ENCODE measurements around the gene MYO18B.

Gene MYO18B

GRCh38 chr22:25876871-25877270 lies 134.9 kb downstream of the MYO18B start:
- in situ Hi-C loops (cut with HindIII; ENCODE audit: low sequenced_read_pairs): no loop called here
- no peak overlapping the region for H3K4me3 ChIP-seq (ENCODE audit: low read depth, low read length)
- no peak for DNase-seq (ENCODE audit: low read depth)
- no peak for TF ChIP-seq CTCF (IDR thresholded peaks at IDR 0.05; ENCODE audit: low read depth, low read length, missing control alignments)

GRCh38 chr22:25878933-25879332 lies 136.9 kb downstream of the MYO18B start:
- no peak for TF ChIP-seq CTCF (IDR thresholded peaks at IDR 0.05; ENCODE audit: low read depth, low read length, missing control alignments)
- in situ Hi-C loops (cut with HindIII; ENCODE audit: low sequenced_read_pairs): no loop called here
- no peak for DNase-seq (ENCODE audit: low read depth)
- H3K4me3 ChIP-seq (ENCODE audit: low read depth, low read length): no peak overlapping the region

GRCh38 chr22:25880524-25880923 lies 138.5 kb downstream of the MYO18B start:
- DNase-seq (ENCODE audit: low read depth): no peak
- TF ChIP-seq CTCF (IDR thresholded peaks at IDR 0.05; ENCODE audit: low read depth, low read length, missing control alignments): no peak
- in situ Hi-C loops (cut with HindIII; ENCODE audit: low sequenced_read_pairs): no loop called here
- no peak overlapping the region for H3K4me3 ChIP-seq (ENCODE audit: low read depth, low read length)

GRCh38 chr22:25881210-25881755 lies 139.3 kb downstream of the MYO18B start:
- no peak overlapping the region for H3K4me3 ChIP-seq (ENCODE audit: low read depth, low read length)
- no peak for TF ChIP-seq CTCF (IDR thresholded peaks at IDR 0.05; ENCODE audit: low read depth, low read length, missing control alignments)
- no peak for DNase-seq (ENCODE audit: low read depth)
- in situ Hi-C loops (cut with HindIII; ENCODE audit: low sequenced_read_pairs): no loop called here

- TF ChIP-seq CTCF (IDR thresholded peaks at IDR 0.05; ENCODE audit: low read depth, low read length, missing control alignments): no peak
- DNase-seq (ENCODE audit: low read depth): no peak
- in situ Hi-C loops (cut with HindIII; ENCODE audit: low sequenced_read_pairs): no loop called here
- H3K4me3 ChIP-seq (ENCODE audit: low read depth, low read length): no peak overlapping the region
Observed at GRCh38 chr22:25882360-25882759, 140.4 kb downstream of the MYO18B start.

GRCh38 chr22:25883482-25884033 lies 141.6 kb downstream of the MYO18B start:
- in situ Hi-C loops (cut with HindIII; ENCODE audit: low sequenced_read_pairs): no loop called here
- DNase-seq (ENCODE audit: low read depth): no peak
- no peak overlapping the region for H3K4me3 ChIP-seq (ENCODE audit: low read depth, low read length)
- no peak for TF ChIP-seq CTCF (IDR thresholded peaks at IDR 0.05; ENCODE audit: low read depth, low read length, missing control alignments)

Measured in astrocyte of the cerebellum (primary cell).